Left renal pelvis (tissue), 4 donors: ENCODE data around the gene RPL27. TPM values are rescaled to one million over a fixed set of nuclear protein-coding genes. Genes with fewer than 3 reads are reported as not detected.
"Not testable (repeated sequence)": the region's sequence is repeated elsewhere in the genome, so short reads cannot be mapped to it uniquely, and the experiment has no call there.

Experiments used
- DNase-seq, 4 donors: peaks; one replicate each; pipeline ENCODE4 v3.0.0-alpha.2; 2013; ENCODE audit warnings: low read depth in 4 of 4, low spot score in 3 of 4
- polyA plus RNA-seq, 4 donors: library from polyadenylated mRNA; unstranded; fragments of 120-200 nt; gene quantifications; one replicate each; pipeline ENCODE4 v1.2.1, GENCODE V29; 2013; ENCODE audit not compliant: insufficient read length in 4 of 4

The RPL27 gene
- polyA plus RNA-seq, result 1,000 to 10,000 TPM; 1,424 to 1,561 (median 1,476) TPM

DNA sequence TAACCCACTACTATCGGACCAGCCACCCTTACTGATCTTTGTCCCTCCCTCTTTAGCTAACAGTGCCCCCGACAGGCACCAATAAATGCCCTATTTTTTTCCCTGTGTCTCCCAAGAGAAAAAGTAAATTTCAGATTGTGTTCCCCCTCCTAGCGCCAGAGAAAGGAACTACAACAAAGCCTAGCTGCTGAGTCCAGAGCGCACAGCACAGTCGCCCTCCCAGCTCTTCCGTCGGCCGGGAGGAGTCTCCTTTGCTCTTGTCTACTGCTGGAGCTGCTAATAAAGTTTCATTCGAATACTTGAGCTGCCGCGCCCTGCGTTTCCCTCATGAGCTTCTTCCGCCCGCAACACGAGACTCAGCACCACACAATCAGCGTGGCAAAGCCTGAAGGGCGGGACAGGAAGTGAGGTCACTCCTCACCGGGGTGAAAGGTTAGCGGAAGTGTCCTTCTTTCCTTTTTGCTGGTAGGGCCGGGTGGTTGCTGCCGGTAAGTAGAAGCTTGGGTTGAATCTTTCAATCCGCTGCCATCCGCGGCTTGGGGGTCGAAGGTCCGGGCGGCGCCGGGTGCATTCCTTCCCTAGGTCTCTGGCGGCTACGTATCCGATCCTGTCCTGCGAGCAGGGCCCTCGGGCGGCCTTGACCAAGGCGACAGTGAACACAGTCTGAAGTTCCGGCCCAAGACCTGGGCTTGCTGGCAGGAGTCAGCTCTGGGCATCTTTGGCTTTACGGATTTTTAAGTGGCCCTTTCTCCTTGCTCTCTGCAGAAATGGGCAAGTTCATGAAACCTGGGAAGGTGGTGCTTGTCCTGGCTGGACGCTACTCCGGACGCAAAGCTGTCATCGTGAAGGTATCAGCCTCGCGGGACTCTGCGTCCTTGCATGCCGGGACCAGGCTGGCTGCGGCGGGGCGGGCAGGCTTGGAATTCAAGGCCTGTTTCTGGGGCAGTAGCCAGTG is at the start of gene RPL27:
Gene RPL27, plus strand, starts transcription at position 436 of the 955 bp plus-strand sequence. Its CDS starts 332 bp downstream, at position 768.
- DNase-seq, result peak; percentile 99 to 100 (median 99)

- no peak for DNase-seq
These were observed 48.0 kb upstream of the RPL27 start for GRCh38 chr17:42950044-42950783.

- no peak for DNase-seq
These were observed 44.5 kb upstream of the RPL27 start for GRCh38 chr17:42953669-42954068.

- DNase-seq, result peak; percentile 84 to 94 (median 89)
These were observed 33.9 kb upstream of the RPL27 start, which contains the start of gene AARSD1 for GRCh38 chr17:42964161-42964932. AARSD1 (minus strand) TSS chr17:42964454; CDS start chr17:42964440, 14 bp downstream.

DNA sequence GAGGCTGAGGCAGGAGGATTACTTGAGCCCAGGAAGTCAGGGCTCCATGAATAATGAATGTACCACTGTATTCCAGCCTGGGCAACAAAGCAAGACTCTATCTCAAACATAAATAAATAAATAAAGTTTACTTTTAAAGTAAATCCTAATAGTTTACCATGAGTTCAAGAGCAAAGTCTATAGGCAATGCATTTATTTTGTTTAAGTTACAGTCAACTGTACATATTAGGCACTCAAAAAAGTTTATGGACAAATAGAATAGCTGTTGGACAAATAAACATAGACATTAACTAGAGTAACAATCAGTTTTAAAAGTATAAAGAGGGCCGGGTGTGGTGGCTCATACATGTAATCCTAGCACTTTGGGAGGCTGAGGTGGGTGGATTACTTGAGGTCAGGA is 30.3 kb upstream of the RPL27 start:
- no peak for DNase-seq

GRCh38 chr17:42969001-42969581 is 29.1 kb upstream of the RPL27 start:
- DNase-seq, result no peak

DNA sequence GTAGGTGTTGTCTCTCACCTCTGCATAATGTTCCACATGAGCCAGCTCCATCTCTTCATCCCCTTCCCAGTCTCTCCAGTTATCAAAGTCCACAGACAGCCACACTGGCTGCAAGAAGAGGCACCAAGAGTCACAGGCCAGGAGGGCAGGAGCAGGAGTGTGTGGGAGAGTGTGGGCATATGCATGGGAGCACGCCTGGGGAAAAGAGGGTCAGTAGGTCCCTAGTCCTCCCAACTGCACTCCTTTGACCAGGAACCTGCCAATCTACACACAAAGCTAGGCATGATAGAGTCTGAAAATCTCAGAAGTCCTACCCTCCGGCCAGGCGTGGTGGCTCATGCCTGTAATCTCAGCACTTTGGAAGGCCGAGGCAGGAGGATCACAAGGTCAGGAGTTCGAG is 26.6 kb upstream of the RPL27 start:
- no peak for DNase-seq

- not testable (repeated sequence) for DNase-seq
These were observed 24.9 kb upstream of the RPL27 start for GRCh38 chr17:42973323-42973722.

- DNase-seq, result no peak
These were observed 23.0 kb upstream of the RPL27 start for GRCh38 chr17:42975265-42975664.

DNA sequence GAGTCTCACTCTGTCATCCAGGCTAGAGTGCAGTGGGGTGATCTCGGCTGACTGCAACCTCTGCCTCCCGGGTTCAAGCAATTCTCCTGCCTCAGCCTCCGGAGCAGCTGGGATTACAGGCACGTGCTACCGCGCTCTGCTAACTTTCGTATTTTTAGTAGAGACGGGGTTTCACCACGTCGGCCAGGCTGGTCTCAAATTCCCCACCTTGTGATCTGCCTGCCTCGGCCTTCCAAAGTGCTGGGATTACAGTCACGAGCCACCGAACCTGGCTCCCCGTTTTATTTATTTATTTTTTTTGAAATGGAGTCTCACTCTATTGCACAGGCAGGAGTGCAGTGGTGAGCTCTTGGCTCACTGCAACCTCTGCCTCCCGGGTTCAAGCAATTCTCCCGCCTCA is 22.5 kb upstream of the RPL27 start:
- DNase-seq, result not testable (repeated sequence)

- no peak for DNase-seq
These were observed 18.5 kb upstream of the RPL27 start, which contains the start of gene PTGES3L for GRCh38 chr17:42979511-42980273. PTGES3L (minus strand) TSS chr17:42980080; CDS start chr17:42980053, 27 bp downstream.

GRCh38 chr17:42980274-42980765 is 17.9 kb upstream of the RPL27 start, which contains the start of gene RUNDC1:
RUNDC1 (plus strand) TSS chr17:42980565; CDS start chr17:42980577, 12 bp downstream.
- DNase-seq, result peak; percentile 73 to 83 (median 78)

GRCh38 chr17:42980766-42981397 is 17.3 kb upstream of the RPL27 start:
- DNase-seq, result no peak

GRCh38 chr17:42982266-42982665 is 16.0 kb upstream of the RPL27 start:
- DNase-seq, result no peak

GRCh38 chr17:42985225-42985624 is 13.0 kb upstream of the RPL27 start:
- DNase-seq, result no peak

- DNase-seq, result no peak
These were observed 9.1 kb upstream of the RPL27 start for GRCh38 chr17:42989141-42989540.

GRCh38 chr17:42989726-42990652 is 8.2 kb upstream of the RPL27 start:
- no peak for DNase-seq
